Cardiac muscle cell (in vitro differentiated cells and primary cell): ENCODE data around the gene MYBPC2. TPM values are rescaled to one million over a fixed set of nuclear protein-coding genes. Genes with fewer than 3 reads are reported as not detected.
A peak's percentile ranks its signal among the peaks of the same experiment; 100 is the strongest.

Source experiments
- DNase-seq, 2 donors: peaks; one replicate each; pipeline versions ENCODE4 v3.0.0 to v3.0.0-alpha.2; 2010 to 2017; ENCODE audit warnings: low read depth in 1 of 2, low spot score in 1 of 2
- H3K27ac ChIP-seq: fragments of 200-600 bp; sonication (generic); 2 replicates; pipeline ENCODE4 v1.5.1; 2016
- H3K27me3 ChIP-seq: fragments of 200-600 bp; sonication (generic); 2 replicates; pipeline ENCODE4 v1.6.0; 2016; ENCODE audit warnings: control low read depth
- H3K36me3 ChIP-seq: fragments of 200-600 bp; sonication (generic); 2 replicates; pipeline ENCODE4 v1.5.1; 2016; ENCODE audit warnings: control low read depth
- H3K4me1 ChIP-seq: fragments of 200-600 bp; sonication (generic); 2 replicates; pipeline ENCODE4 v1.8.1; 2017; ENCODE audit warnings: low read depth, mild to moderate bottlenecking, mixed run types
- H3K4me3 ChIP-seq: fragments of 200-600 bp; sonication (generic); 2 replicates; pipeline ENCODE4 v1.5.1; 2016; ENCODE audit warnings: mild to moderate bottlenecking
- H3K9me3 ChIP-seq: fragments of 200-600 bp; sonication (generic); 2 replicates; pipeline ENCODE4 v1.5.1; 2017; ENCODE audit warnings: low read depth, mild to moderate bottlenecking, control low read depth
- CTCF ChIP-seq: IDR thresholded peaks from 2 replicates; pipeline ENCODE4 v1.5.1; 2012; ENCODE audit warnings: low read depth, mild to moderate bottlenecking, low read length
- polyA plus RNA-seq: library from polyadenylated mRNA; unstranded; fragments of >200 nt; fragmentation: Nextera tagmentation; extraction: Ambion mirVana; gene quantifications from 2 replicates; pipeline ENCODE4 v1.2.1, GENCODE V29; 2016
- total RNA-seq: library from RNA; depleted of rRNA; stranded (reverse); fragments of >200 nt; gene quantifications from 2 replicates; pipeline ENCODE4 v1.2.3, GENCODE V29; 2016

MYBPC2 gene
- total and polyA plus RNA-seq, 2 experiments from 2014 or later: 0.18 to 0.31 TPM

- no peak overlapping the region for H3K27ac ChIP-seq
- no peak overlapping the region for H3K4me3 ChIP-seq
- no peaks in the 10 kb centered on the region for H3K27me3 ChIP-seq
- DNase-seq: no peak
- H3K9me3 ChIP-seq: no peaks in the 10 kb centered on the region
- peaks cover 5% of the 10 kb centered on the region for H3K36me3 ChIP-seq
- no peak for TF ChIP-seq CTCF
- no peaks in the 10 kb centered on the region for H3K4me1 ChIP-seq
These were observed 20.3 kb upstream of the MYBPC2 start for GRCh38 chr19:50412419-50412818.

- H3K4me3 ChIP-seq: no peak overlapping the region
- no peak for TF ChIP-seq CTCF
- no peaks in the 10 kb centered on the region for H3K4me1 ChIP-seq
- H3K36me3 ChIP-seq: peaks cover 5% of the 10 kb centered on the region
- no peaks in the 10 kb centered on the region for H3K9me3 ChIP-seq
- no peak overlapping the region for H3K27ac ChIP-seq
- H3K27me3 ChIP-seq: no peaks in the 10 kb centered on the region
- no peak for DNase-seq
These were observed 19.6 kb upstream of the MYBPC2 start for GRCh38 chr19:50413096-50413495.

GRCh38 chr19:50413531-50413930, 19.2 kb upstream of the MYBPC2 start:
- no peak for DNase-seq
- no peaks in the 10 kb centered on the region for H3K9me3 ChIP-seq
- no peaks in the 10 kb centered on the region for H3K27me3 ChIP-seq
- TF ChIP-seq CTCF: no peak
- no peak overlapping the region for H3K4me3 ChIP-seq
- no peak overlapping the region for H3K27ac ChIP-seq
- peaks cover 1% of the 10 kb centered on the region for H3K4me1 ChIP-seq
- peaks cover 5% of the 10 kb centered on the region for H3K36me3 ChIP-seq

- no peak overlapping the region for H3K4me3 ChIP-seq
- peaks cover 14% of the 10 kb centered on the region for H3K27me3 ChIP-seq
- H3K36me3 ChIP-seq: no peaks in the 10 kb centered on the region
- peak; percentile 92 for TF ChIP-seq CTCF
- H3K4me1 ChIP-seq: peaks cover 3% of the 10 kb centered on the region
- DNase-seq: peak; percentile 82
- H3K9me3 ChIP-seq: no peaks in the 10 kb centered on the region
- H3K27ac ChIP-seq: no peak overlapping the region
These were observed 17.6 kb upstream of the MYBPC2 start for GRCh38 chr19:50414864-50415660.

- no peak for TF ChIP-seq CTCF
- Histone ChIP-seq H3K36me3 (no peaks in the 10 kb centered on the region), H3K27ac (no peak overlapping the region), H3K4me3 (no peak overlapping the region), H3K27me3 (peaks cover 17% of the 10 kb centered on the region), H3K4me1 (peaks cover 3% of the 10 kb centered on the region), H3K9me3 (no peaks in the 10 kb centered on the region)
- no peak for DNase-seq
These were observed 17.0 kb upstream of the MYBPC2 start for GRCh38 chr19:50415661-50416033.
